GM15510 (cell line): ENCODE data around the gene SAMD1.

Experiments used
- POLR2A ChIP-seq: IDR thresholded peaks from 3 replicates; pipeline ENCODE4 v1.6.1; 2011; ENCODE audit warnings: borderline replicate concordance; ENCODE audit not compliant: insufficient read length; ENCODE audit errors: extremely low read depth

The SAMD1 gene

DNA sequence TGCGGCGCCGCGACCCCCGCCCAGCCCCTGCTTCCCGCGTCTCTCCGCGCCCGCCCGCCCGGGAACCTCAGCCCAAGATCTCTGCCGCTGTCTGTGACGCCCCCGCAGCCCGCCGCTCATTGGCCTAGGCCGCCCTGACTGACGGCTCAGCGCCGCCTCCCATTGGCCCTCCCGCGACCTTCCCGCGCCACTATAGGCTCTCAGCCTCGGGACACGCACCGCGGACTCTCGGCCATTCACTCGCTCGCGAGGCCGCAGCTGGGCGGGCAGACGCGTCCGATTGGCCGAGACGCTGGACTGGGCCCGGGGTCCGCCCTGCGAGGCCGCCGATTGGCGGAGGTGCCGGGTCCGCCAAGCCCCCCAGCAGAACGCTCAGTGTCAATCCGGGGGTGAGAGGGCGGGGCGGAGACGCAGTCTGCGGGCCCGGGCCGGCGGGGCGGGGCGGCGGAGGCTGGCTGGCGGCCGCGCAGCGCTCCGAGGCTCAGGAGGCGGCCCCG is 27.2 kb upstream of the SAMD1 start, which contains the start of gene PRKACA:
PRKACA (minus strand) TSS at position 95 of the 497 bp plus-strand sequence. CDS start 215 bp downstream, outside the sequence.
- TF ChIP-seq POLR2A = no peak

DNA sequence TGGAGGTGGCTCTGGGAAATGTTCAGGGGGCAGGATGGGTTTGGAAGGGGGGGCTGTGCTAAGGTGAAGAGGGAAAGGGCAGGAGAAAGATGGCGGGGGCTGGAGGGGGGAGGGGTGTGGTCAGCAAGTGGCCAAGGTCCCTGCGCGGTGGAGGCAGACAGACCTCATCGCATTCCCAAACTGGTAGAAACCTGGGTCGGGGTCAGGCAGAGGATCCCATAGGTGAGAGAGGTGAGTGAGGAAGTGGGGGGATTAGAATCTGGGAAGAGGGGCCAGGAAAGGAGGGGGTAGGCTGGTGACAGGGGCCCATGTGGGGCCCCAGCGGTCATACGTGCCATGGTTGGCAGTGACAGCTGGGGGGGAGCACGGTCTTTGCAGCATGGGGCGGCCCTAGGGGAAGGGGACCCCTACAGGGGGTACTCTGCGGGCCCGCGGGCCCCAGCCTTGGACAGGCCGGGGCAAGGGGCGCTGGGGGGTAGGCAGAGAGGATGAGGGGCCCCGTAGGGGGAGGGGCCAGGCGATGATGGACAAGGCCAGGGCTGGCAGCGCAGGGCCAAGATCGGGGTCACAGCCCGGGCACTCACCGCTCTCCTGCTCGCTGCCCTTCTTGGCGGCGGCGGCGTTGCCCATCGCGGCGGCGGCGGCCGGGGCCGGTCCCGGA is 26.5 kb upstream of the SAMD1 start:
- TF ChIP-seq POLR2A = no peak

DNA sequence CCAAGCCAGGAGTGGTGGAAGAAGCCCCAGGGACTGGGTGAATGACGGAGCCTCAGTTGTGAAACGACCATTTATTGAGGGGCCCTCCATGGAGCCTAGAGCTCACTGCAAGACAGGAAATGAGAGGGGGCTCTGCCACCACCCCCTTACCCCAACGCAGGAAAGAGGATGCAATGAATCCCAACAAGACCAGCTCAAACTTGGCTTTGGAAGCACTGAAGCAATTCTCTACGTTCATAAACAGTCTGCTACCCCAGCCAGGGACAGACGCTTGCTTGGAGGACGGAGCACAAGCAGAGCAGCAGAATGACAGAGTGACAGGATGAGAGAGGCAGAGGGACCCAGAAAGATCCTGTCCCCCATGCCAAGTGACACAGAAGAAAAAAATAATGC is 26.0 kb upstream of the SAMD1 start:
- no peak for TF ChIP-seq POLR2A

DNA sequence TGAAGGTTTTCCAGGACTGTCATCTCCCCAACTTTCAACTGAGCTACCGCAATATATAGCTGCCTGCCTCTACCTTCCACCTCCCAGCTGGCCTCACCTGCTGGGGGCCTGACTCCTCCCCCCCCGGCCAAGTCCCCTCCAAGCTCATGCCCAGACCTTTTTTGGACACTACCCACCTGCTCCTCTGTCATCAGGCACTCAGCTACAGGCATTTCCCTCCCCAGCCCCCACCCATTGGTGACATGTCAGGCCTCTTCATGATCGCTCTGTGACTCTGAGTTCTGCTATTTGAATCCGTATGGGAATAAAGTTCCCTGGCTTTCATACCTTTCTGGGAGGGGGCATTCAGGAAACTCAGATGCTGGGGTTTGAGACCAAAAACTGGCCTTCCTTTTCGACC is 25.2 kb upstream of the SAMD1 start:
- TF ChIP-seq POLR2A = no peak

DNA sequence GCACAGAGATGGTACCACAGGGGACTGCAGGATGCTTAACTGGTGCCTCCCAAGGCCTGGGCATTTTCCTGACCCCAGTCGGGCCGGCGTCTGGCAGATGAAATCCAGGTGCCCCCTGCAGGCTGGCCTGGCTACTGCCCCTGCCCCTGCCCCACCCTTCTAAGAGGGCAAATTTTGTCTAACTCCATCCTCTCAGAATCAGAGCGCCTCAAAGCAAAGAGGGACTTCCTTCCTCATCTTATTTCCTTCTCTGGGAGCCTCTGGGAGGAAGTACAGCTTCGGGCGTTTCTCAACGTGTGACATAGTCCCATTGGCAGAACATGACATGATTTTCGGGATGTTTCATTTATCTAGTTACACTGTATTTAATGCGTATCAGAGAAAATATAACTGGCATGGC is 24.3 kb upstream of the SAMD1 start:
- TF ChIP-seq POLR2A = no peak

DNA sequence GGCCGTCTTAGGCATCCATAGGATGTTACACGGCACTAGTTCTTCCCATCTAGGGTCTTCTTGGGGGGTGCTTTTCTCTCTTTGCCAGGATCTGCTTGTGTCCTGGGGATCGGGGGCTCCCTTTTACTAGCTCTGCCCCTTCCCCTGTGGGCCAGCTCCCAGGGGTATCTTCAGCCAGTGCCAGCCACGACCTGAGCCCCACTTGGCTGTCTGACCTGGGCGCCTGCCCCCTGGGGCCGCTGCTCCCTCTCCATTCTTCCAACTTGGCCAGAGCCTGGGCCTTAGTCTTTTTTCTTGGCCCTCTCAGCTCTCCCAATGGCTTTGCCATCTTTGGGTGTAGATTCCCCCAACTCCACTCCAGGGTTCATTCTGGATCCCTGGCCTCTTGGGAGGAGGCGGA is 23.9 kb upstream of the SAMD1 start:
- TF ChIP-seq POLR2A = no peak

DNA sequence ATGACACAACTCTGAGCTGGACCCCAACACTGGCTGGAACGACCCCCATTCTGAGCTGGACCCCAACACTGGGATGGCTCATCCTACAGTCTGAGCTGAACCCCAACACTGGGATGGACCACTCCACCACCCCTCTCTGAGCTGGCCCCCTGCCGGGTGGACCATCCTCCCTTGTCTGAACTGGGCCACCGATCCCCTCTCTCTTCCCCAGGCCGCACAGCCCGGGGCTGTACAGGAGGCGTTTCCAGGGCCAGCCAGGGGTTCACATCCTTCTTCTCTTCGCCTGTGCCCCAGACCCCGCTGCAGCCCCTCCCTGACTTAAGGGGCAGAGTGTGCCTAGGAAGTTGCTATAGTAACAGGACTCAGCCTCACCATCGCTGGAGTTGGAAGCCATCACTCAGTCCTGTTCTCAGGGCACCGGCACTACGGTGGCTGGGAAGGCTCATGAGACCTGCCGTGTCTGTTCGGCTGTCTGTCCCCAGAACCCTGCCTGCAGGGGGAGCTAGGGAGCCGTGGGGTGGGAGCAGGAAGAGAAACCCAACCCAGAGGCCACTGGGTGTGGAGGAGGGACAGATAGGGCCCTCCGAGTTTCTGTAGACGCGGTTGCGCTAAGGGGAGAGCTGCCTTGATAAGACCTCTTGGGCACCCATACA is 23.3 kb upstream of the SAMD1 start:
- no peak for TF ChIP-seq POLR2A

DNA sequence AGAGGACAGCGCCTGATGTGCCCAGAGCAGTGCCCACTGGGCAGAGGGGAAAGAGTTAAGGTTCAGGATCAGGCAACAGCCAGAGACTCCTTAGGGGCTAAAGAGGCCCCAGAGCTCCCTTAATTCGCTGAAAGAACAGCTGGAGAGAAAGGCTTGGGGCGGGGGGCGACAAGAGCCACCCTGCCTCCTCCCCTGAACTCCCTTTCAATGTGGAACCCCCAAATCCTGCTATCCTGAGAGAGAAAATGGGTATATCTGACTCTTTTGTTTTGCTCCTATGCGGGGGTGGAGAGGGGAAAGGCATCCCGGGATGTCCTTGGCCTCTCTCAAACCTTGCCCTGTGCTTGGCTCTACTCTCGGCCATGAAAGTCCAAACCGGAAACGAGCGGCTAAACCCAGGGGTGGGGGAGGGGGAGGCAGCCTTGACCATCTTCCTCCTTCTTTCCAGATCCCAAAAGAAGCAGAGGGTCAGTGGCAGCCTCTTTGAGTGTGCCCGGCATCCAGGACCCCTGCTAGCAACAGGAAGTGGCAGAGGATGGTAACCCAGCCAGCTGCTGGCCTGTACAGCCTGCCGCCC is 22.3 kb upstream of the SAMD1 start:
- no peak for TF ChIP-seq POLR2A

DNA sequence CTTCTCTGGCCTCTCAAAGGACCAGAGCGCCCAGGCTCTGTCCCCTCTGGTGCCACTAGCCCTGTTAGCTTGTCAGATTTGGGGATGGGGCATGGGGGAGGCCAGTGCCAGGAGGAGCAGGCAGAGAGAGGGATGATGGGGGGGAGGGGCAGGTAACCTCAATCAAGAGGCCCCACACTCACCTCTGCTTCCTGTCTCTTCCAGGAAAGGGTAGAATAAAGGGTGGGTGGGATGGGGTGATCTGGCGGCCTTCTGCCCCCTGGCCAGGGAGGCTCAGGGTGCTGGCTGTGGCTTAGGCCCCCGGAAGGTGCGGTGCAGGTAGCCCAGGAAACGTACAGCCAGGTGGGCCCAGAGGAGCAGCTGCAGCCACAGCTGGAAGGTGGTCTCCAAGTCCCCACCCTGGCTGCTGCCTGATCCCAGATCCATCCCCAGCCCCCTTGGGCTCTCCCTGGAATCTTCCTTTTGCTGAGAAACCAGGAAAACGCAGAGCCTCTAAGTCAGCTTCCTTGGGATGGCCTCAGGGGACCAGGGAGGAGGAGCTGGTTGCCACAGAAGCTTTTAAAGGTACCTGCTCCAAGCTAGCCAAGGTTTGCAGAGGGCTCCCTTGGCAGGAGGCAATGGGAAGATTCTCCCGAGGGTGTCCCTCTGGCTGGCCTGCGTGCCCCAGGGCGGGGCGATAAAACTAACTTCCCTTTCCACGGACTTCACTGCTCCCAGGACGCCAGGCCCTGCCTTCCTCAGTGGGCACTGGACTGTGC is 21.7 kb upstream of the SAMD1 start:
- TF ChIP-seq POLR2A = no peak

DNA sequence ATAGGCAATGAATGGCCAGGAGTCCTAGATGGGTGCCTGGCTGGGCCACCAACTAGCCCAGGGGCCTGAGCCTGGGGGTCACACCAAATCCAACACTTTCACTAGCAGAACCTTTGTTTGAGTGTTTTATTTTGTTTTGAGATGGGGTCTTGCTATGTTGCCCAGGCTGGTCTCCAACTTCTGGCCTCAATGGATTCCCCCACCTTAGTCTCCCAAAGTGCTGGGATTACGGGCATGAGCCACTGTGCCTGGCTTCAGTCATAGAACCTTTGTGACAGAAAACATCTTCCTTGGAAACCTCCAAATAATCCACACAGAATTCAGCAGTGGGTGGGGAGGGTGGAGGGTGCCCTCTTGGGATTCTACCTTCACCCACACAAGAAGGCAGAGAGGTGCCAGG is 20.9 kb upstream of the SAMD1 start:
- no peak for TF ChIP-seq POLR2A

DNA sequence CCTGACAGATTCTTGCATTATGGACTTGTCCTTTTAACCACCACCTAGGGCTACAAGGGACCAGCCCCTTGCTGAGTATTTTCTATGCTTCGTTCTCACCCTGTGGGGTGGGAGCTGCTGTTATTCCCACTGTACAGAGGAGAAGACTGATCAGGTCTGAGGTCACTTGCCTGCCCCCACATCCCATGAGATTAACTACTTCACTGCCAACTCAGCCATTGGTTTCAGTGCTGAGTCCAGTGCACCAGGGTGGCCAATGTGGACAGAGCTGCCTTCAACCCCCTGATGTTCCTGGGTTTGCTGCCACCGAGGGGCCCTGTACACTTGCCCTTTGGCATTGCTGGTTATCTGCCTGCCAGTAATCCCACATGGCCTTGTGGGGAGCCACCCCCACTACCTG is 20.1 kb upstream of the SAMD1 start:
- TF ChIP-seq POLR2A = no peak

DNA sequence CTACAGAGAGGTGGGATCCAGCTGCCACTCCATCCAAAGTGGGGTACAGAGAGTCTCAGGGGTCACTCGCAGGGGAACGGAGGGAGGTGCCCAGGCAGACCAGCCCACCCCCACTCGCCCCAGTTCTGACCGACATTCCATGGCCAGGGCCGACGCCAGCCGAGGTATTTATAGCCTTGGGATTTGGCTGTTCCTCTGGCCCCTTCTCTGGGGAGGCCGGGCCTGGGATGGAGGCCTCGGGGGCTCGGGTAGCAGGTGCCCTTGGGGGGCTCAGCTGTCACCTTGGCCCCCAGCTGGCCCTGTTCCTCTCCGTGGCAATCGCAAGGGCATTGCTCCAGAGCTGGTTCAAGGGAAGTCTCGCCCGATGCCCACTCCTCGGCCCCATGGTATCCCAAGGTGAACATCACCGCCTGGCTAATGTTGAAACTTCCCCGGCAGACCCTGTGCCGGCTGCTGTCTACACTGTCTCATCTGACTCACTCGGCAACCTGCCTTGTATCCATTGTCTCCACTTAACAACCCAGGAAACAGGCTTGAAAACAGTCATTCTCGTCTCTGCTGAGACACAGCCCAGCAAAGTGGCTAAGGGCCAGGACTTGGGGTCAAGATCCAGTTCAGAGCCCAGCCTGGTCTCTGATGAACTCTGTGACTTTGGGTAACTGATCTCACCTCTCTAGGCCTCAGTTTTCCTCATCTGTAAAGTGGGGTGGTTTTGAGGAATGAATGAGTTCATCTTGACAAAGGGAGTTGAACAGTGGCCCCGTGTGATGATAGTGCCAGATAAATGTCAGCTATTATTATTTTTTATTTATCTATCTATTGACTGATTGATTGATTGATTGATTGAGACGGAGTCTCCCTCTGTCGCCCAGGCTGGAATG is 17.3 kb upstream of the SAMD1 start:
- TF ChIP-seq POLR2A = no peak

DNA sequence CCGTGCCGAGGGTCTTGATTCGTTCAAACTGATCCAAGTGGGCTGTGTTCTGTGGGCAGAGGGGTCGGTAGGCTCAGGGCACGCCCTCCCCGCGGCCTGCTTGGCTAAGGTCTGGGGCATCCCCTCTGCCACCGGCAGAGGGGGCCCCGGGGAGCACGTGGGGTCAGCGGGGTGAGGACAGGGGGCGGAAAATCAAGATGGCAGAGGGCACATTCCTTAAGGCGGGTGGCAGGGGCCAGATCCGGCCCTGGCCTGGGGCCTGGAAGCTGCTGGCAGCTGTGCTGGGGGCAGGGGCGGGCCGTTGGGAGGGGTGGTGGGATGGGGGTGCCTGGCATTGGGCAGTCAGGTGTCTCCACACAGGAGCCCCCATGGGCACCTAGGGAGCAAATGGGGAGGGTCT is 16.3 kb upstream of the SAMD1 start:
- no peak for TF ChIP-seq POLR2A

DNA sequence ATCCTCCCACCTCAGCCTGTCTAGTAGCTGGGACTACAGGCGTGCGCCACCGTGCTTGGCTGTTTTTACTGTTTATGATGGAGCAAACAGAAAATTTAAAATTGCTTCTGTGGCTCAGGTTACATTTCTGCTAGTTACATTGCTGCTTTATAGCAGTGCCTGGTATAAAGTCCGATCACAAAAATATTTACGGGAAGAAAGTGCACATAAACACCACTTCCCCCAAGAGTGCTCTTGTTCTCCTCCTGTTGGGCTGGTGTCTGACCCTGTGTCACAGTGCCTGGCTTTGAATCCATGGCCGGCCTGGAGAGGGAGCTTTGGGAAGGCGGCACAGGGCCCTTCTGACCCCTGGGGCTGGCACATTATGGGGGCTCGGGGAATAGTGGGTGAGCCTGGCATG is 15.1 kb upstream of the SAMD1 start:
- no peak for TF ChIP-seq POLR2A
